Measurements from ENCODE around the gene SEZ6L2. TPM values are rescaled to one million over a fixed set of nuclear protein-coding genes. Genes with fewer than 3 reads are reported as not detected.
"Not testable (repeated sequence)": the region's sequence is repeated elsewhere in the genome, so short reads cannot be mapped to it uniquely, and the experiment has no call there.

The SEZ6L2 gene
- total RNA-seq, 1 donor from 2014 or later, result 0.07 TPM

DNA sequence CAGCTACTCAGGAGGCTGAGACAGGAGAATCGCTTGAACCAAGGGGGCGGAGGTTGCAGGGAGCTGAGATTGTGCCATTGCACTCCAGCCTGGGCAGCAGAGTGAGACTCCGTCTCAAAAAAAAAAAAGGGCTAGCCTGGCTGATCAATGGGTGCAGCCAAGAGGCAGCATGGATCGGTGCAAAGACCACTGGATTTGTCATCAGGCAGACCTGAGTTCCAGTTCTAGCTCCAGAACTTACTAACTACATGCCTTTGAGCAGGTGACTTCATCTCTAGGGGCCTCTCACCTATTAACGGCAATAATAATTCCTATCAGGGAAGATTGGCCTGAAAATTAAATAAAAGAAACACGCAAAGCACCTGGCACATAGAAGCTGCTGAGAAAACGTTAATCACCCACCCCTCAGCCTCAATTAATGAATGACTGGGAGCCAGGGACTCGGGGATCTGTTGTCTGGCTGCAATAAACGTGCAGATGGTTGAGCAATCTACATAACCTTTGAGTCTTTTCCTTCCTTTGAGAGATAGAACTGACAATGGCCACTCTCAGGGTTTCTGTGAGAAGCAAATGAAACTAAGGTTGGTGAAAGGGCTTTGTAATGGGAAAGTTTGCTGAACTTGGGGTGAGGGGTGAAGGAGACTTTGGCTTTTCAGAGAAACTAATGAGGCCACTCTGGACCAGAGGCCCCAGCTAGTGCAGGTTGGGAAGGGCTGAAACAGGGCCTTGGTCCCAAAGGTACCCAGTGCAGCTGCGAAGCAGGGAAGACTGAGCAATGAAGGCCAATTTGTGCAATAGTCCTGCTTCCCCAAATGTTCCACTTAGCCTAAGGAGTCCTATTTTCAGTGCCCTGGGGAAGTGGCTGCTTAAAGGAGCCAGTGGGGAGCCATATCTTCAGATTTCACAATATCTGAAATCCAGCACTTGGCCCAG, 7.6 kb downstream of the SEZ6L2 start:
- intact Hi-C loops (cut with micrococcal nuclease), result no loop called here

GRCh38 chr16:29889372-29889771, 10.0 kb downstream of the SEZ6L2 start:
- intact Hi-C loops (cut with micrococcal nuclease), result not testable (repeated sequence)

DNA sequence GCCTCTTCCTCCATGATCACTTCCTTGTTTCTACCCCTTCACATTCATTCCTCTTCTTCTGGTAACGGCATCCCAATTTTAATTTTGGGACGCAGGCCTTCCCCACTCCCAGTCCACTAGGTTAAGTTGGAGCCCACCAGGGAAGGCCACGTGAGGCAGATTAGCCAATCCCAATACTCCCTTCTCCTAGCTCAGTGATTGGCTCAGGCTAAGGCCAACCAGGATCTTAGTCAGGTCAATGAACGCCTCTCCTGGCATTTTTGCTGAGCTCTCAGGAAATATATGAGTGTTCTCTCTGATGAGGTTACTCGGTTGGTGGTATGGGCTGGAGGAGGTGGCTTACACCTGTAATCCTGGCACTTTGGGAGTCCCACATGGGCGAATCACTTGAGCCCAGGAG, 15.4 kb downstream of the SEZ6L2 start:
- intact Hi-C loops (cut with micrococcal nuclease), result no loop called here

DNA sequence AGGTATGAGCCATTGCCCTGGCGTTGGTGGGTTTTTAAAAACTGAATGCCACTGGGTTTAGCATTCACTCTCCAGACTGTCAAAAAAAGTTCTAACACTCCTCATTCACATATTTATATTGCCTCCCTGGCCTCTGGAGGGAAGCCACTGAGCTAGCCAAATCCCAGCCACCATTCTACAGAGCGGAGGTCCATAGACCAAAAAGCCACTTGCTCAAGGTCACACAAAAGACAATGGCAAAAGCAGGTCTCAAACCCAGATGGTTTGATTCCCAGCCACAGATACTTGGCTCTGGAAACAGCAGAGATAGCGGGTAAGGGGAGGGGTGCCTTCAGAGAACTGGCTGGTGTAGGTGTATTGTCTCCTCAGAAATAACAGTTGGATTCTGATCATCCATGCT, 18.3 kb downstream of the SEZ6L2 start:
- intact Hi-C loops (cut with micrococcal nuclease), result no loop called here

- intact Hi-C loops (cut with micrococcal nuclease), result loop anchor here (1.0 kb wide), 1 partner anchor 98 kb away; no protein-coding TSS in a partner anchor
Measured at GRCh38 chr16:29878172-29878571, 21.2 kb downstream of the SEZ6L2 start.

GRCh38 chr16:29877266-29877961, 21.9 kb downstream of the SEZ6L2 start:
- intact Hi-C loops (cut with micrococcal nuclease), result loop anchor here (1.0 kb wide), 5 partner anchors 8 to 96 kb away; partner anchors contain the start of genes ASPHD1, CDIPT, KCTD13 and TAOK2

DNA sequence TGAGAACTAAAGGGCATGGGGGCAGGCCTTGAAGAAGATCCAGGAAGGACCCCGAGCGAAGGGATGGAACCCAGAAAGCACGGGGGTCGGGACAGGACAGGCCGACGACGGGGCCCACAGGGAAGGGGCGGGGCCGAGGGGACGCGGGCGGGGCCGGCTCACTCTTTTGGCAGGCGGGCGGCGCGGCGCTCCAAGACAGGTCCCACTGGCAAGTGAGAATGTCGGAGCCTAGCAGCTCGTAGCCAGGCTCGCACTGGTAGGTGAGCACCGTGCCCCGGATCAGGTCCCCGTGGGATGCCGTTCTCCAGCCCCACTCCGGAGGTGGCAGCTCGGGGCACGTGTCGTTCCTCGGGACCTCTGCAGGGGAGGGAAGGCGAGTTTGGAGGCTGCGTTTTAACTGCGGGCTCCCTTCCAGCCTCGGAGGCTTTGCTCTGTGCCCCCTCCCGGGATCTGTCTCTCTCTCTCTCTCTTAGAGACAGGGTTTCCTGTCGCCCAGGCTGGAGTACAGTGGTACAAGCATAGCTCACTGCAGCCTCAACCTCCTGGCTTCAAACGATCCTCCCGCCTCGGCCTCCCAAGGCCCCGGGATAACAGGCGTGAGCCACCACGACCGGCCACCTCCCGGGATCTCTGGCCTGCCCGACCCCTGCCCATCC, 22.6 kb downstream of the SEZ6L2 start:
- intact Hi-C loops (cut with micrococcal nuclease), result loop anchor here (1.0 kb wide), 5 partner anchors 9 to 97 kb away; partner anchors contain the start of genes ASPHD1, CDIPT, KCTD13 and TAOK2

GRCh38 chr16:29876217-29876593, 23.1 kb downstream of the SEZ6L2 start:
- intact Hi-C loops (cut with micrococcal nuclease), result no loop called here

- intact Hi-C loops (cut with micrococcal nuclease), result no loop called here
Measured at GRCh38 chr16:29875206-29875605, 24.1 kb downstream of the SEZ6L2 start.

DNA sequence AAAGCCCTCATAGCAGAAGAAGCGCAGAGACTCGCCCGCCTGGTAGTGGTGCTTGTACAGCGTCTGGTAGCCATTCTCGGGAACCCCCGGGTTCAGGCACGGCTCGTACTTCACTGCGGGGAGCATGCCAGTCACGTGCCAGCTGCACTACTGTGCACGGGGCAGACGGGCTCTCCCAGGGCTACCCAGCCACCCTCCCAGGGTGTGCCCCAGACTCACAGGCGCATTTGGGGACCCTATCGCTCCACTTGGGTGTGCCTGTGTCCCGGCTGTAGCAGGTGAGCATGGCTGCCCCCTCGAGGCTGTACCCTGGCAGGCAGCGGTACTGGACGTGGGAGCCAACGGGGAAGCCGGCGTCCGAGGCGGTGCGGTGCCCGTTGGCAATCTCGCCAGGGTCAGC, 26.0 kb downstream of the SEZ6L2 start:
- intact Hi-C loops (cut with micrococcal nuclease), result no loop called here

DNA sequence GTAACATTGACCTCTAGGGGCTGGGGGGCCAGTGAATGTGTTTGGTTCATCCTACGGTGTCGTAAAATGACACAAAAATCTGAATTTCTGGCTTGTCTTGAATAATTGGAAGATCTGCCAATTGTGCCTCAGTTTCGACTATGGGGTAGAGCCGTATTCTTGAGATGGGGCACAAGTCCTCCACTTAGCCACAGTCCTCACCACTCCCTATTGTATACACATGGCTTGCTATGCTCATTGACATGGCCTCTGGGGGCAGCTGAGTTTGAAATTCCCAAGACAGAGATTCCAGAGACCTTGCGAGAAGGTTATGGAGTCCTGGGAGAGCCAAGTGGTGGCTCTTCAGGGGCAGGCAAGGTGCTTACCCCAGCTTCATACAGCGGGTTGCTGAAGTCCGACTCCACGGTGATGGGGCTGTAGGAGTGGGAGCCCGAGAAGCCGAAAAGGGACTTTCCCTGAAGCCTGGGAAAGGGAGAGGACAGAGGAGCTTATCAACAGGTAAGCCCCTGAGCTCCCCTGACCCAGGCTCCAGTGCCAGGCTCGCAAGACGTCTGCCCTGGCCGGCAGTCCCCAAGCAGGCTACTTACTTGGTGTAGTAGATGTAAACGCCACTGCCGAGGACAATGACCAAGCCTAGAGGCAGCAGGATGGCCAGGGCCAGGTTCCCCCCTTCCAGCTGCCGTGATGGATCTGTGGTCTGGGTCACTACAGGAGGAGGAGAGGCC, 27.4 kb downstream of the SEZ6L2 start:
- intact Hi-C loops (cut with micrococcal nuclease), result no loop called here

- intact Hi-C loops (cut with micrococcal nuclease), result not testable (repeated sequence)
Measured at GRCh38 chr16:29869067-29869466, 30.3 kb downstream of the SEZ6L2 start.

- intact Hi-C loops (cut with micrococcal nuclease), result no loop called here
Measured at GRCh38 chr16:29868396-29869009, 30.8 kb downstream of the SEZ6L2 start.

GRCh38 chr16:29864205-29864604, 35.1 kb downstream of the SEZ6L2 start:
- intact Hi-C loops (cut with micrococcal nuclease), result no loop called here

GRCh38 chr16:29863669-29863984, 35.7 kb downstream of the SEZ6L2 start:
- intact Hi-C loops (cut with micrococcal nuclease), result loop anchor here (1.0 kb wide), 13 partner anchors 14 to 268 kb away; partner anchors contain the start of genes ASPHD1, INO80E, KCTD13 and KIF22

DNA sequence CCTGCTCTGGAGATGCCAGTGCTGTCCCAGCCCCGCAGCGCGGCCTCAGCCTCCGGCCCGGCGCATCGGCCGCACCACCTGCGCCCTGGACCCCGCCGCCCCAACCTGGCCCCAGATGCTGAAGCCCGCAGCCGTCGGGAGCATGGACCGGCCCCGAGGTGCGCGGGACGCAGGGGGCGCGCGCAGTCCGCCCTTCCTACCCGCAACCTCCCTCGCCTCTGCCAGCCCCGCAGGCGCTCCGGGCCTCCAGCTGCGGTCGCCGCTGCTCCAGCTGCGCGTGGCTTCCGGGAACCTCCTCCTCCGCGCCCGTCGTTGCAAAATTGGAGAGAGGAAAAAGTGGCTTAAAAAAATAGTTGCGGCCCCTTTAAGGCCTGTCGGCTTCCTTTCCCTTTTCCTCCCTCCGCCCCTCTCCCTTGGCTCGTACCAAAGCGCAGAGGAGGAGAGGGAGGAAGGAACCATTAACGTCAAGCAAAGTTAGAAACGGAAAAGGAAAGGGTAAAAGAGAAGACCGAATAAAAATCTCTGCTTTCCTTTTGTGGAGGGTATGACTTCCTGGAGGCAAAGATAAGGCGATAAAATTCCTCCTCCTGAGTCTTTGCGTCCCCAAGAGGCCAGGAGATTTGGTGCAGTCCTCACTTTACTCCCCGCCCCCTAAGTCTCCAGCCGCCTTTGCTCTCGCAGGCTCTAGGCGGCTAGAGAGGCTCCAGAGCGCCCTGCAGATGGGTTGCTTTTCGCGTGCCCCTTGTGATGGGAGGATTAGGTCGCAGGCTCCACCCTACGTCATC, 36.3 kb downstream of the SEZ6L2 start, which contains the start of gene CDIPT:
CDIPT (minus strand) TSS at position 343 of the 785 bp plus-strand sequence. CDS start 369 bp downstream, outside the sequence.
- intact Hi-C loops (cut with micrococcal nuclease), result loop anchor here (1.0 kb wide), 13 partner anchors 14 to 268 kb away; partner anchors contain the start of genes ASPHD1, INO80E, KCTD13 and KIF22

GRCh38 chr16:29862383-29862883, 36.9 kb downstream of the SEZ6L2 start:
- intact Hi-C loops (cut with micrococcal nuclease), result no loop called here

- intact Hi-C loops (cut with micrococcal nuclease), result no loop called here
Measured at GRCh38 chr16:29860218-29860617, 39.1 kb downstream of the SEZ6L2 start.

- intact Hi-C loops (cut with micrococcal nuclease), result no loop called here
Measured at GRCh38 chr16:29858974-29859373, 40.4 kb downstream of the SEZ6L2 start.
